Transverse colon (tissue), 4 donors: Measurements from ENCODE around the gene ACIN1.

Experiments used
- EP300 ChIP-seq: sonication (generic); formaldehyde crosslinking; IDR thresholded peaks from one replicate; pipeline ENCODE4 v1.6.1; 2017; ENCODE audit warnings: antibody characterized with exemption, low read depth
- POLR2A ChIP-seq: fragments of 450-650 bp; IDR thresholded peaks from one replicate; pipeline ENCODE4 v1.6.1; 2016; ENCODE audit warnings: antibody characterized with exemption, mild to moderate bottlenecking, moderate library complexity
- POLR2AphosphoS5 ChIP-seq, 3 donors: sonication (generic); formaldehyde crosslinking; IDR thresholded peaks; one replicate each; pipeline ENCODE4 v1.6.1; 2016; ENCODE audit warnings: antibody characterized with exemption in 3 of 3
- TF ChIP-seq, protein P1 (sequence below), 5 experiments: fragments of 200-600 bp in 3 of 5; fragments of 450-650 bp in 2 of 5; sonication (generic) in 3 of 5; IDR thresholded peaks; 1 replicate in 2 of 5; 2 replicates in 3 of 5; pipeline ENCODE4 v1.5.1; 2016 to 2017; ENCODE audit warnings: antibody characterized with exemption in 5 of 5, inconsistent platforms in 3 of 5, mild to moderate bottlenecking in 2 of 5, moderate library complexity in 1 of 5

DNA sequence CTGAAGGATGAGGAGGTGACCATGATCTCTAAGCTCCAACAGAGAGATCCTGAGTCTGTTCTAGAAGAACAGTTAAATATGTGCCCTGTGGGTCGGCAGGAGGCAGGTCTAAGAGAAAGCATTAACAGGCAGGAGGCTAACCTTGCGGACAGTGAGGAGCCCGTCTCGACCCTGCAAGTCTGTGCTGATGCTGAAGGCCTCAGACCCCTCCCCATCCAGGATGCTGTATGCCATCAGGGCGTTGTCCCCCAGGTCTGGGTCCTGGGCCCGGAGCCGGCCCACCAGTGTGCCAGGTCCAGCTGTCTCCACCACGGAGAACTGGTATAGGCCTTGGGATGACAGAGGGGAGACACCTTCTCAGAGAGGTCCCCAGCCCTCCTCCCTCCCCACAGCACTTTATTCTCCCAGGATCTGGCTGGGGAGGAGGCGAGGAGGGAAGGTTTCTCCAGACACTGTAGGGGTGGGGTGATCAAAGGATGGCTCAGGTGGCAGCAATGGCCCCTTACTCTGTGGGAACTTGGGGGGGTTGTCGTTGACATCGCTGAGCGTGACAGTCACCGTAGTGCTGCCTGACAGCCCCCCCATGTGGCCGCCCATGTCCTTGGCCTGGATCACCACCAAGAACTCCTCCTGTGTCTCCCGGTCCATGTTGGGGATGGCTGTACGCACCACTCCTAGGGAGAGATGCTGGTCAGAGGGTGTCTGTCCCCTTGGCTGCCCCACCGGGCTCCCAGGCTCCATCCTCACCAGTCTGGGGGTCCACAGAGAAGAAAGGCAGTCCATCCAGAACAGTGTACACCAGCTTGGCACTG, 40.7 kb downstream of the ACIN1 start:
- TF ChIP-seq POLR2A, result no peak
- TF ChIP-seq, protein P1, sequence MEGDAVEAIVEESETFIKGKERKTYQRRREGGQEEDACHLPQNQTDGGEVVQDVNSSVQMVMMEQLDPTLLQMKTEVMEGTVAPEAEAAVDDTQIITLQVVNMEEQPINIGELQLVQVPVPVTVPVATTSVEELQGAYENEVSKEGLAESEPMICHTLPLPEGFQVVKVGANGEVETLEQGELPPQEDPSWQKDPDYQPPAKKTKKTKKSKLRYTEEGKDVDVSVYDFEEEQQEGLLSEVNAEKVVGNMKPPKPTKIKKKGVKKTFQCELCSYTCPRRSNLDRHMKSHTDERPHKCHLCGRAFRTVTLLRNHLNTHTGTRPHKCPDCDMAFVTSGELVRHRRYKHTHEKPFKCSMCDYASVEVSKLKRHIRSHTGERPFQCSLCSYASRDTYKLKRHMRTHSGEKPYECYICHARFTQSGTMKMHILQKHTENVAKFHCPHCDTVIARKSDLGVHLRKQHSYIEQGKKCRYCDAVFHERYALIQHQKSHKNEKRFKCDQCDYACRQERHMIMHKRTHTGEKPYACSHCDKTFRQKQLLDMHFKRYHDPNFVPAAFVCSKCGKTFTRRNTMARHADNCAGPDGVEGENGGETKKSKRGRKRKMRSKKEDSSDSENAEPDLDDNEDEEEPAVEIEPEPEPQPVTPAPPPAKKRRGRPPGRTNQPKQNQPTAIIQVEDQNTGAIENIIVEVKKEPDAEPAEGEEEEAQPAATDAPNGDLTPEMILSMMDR (IDR thresholded peaks at IDR 0.05), result no peak
- no peak for TF ChIP-seq EP300
- TF ChIP-seq POLR2AphosphoS5 (IDR thresholded peaks at IDR 0.05), result no peak
